Right atrium auricular region (tissue), 2 donors: ENCODE results near the gene LRRFIP1. TPM values are rescaled to one million over a fixed set of nuclear protein-coding genes. Genes with fewer than 3 reads are reported as not detected.
A peak's percentile ranks its signal among the peaks of the same experiment; 100 is the strongest.

ENCODE experiments used
- DNase-seq: peaks from one replicate; pipeline ENCODE4 v3.0.0-alpha.2; 2019; ENCODE audit warnings: low spot score
- H3K27ac ChIP-seq, 2 donors: fragments of 200-600 bp; sonication (generic); 1 replicate in 1 of 2; 2 replicates in 1 of 2; pipeline ENCODE4 v1.5.1; 2016 to 2019
- H3K27me3 ChIP-seq, 2 donors: fragments of 200-600 bp; sonication (generic); one replicate each; pipeline versions ENCODE4 v1.5.1 to v1.6.0; 2017 to 2019
- H3K36me3 ChIP-seq: fragments of 200-600 bp; sonication (generic); one replicate; pipeline ENCODE4 v1.5.1; 2016
- H3K4me1 ChIP-seq, 2 donors: fragments of 200-600 bp; sonication (generic); one replicate each; pipeline versions ENCODE4 v1.5.1 to v1.6.0; 2017 to 2019
- H3K4me3 ChIP-seq, 2 donors: fragments of 200-600 bp; sonication (generic); 1 replicate in 1 of 2; 2 replicates in 1 of 2; pipeline ENCODE4 v1.5.1; 2017 to 2019; ENCODE audit warnings: mild to moderate bottlenecking in 1 of 2, moderate library complexity in 1 of 2
- H3K9me3 ChIP-seq, 2 donors: fragments of 200-600 bp; sonication (generic); one replicate each; pipeline ENCODE4 v1.5.1; 2019
- CTCF ChIP-seq, 2 donors: fragments of 200-600 bp; sonication (generic); IDR thresholded peaks; one replicate each; pipeline ENCODE4 v1.5.1; 2019; ENCODE audit warnings: antibody characterized with exemption in 2 of 2
- total RNA-seq, 2 donors: library from RNA; depleted of rRNA; stranded (reverse); fragments of >200 nt; gene quantifications; one replicate each; pipeline ENCODE4 v1.1.0, GENCODE V29; 2016

LRRFIP1 gene
- total RNA-seq, 2 donors from 2014 or later, result 71.2 to 88.5 TPM

- DNase-seq, result no peak
- TF ChIP-seq CTCF (IDR thresholded peaks at IDR 0.05), result no peak
- Histone ChIP-seq H3K36me3 (no peaks in the 10 kb centered on the region), H3K4me3 (no peak overlapping the region), H3K27me3 (no peaks in the 10 kb centered on the region), H3K27ac (peak overlapping the region in 1 of 2 donors; percentile 59), H3K9me3 (no peaks in the 10 kb centered on the region), H3K4me1 (peaks cover 0 to 57% of the 10 kb centered on the region in 2 donors)
These were observed 93.6 kb downstream of the LRRFIP1 start for GRCh38 chr2:237720957-237721356.

GRCh38 chr2:237721458-237721857 is 94.1 kb downstream of the LRRFIP1 start:
- Histone ChIP-seq H3K27ac (peak overlapping the region; percentile 31 to 59), H3K36me3 (no peaks in the 10 kb centered on the region), H3K9me3 (no peaks in the 10 kb centered on the region), H3K4me1 (peaks cover 0 to 57% of the 10 kb centered on the region in 2 donors), H3K27me3 (no peaks in the 10 kb centered on the region), H3K4me3 (no peak overlapping the region)
- no peak for DNase-seq
- no peak for TF ChIP-seq CTCF (IDR thresholded peaks at IDR 0.05)

- no peaks in the 10 kb centered on the region for H3K9me3 ChIP-seq
- H3K27ac ChIP-seq, result no peak overlapping the region
- DNase-seq, result no peak
- H3K4me3 ChIP-seq, result no peak overlapping the region
- peaks cover 0 to 57% of the 10 kb centered on the region in 2 donors for H3K4me1 ChIP-seq
- no peak for TF ChIP-seq CTCF (IDR thresholded peaks at IDR 0.05)
- no peaks in the 10 kb centered on the region for H3K27me3 ChIP-seq
- H3K36me3 ChIP-seq, result no peaks in the 10 kb centered on the region
These were observed 95.2 kb downstream of the LRRFIP1 start for GRCh38 chr2:237722616-237723015.

- no peak overlapping the region for H3K4me3 ChIP-seq
- TF ChIP-seq CTCF (IDR thresholded peaks at IDR 0.05), result no peak
- H3K27me3 ChIP-seq, result no peaks in the 10 kb centered on the region
- H3K9me3 ChIP-seq, result no peaks in the 10 kb centered on the region
- H3K36me3 ChIP-seq, result no peaks in the 10 kb centered on the region
- peak overlapping the region in 1 of 2 donors; percentile 24 for H3K27ac ChIP-seq
- peaks cover 0 to 62% of the 10 kb centered on the region in 2 donors for H3K4me1 ChIP-seq
- no peak for DNase-seq
These were observed 95.6 kb downstream of the LRRFIP1 start for GRCh38 chr2:237723023-237723422.

- Histone ChIP-seq H3K36me3 (no peaks in the 10 kb centered on the region), H3K4me3 (no peak overlapping the region), H3K4me1 (peaks cover 0 to 65% of the 10 kb centered on the region in 2 donors), H3K9me3 (no peaks in the 10 kb centered on the region), H3K27me3 (no peaks in the 10 kb centered on the region), H3K27ac (peak overlapping the region in 1 of 2 donors; percentile 24)
- TF ChIP-seq CTCF (IDR thresholded peaks at IDR 0.05), result no peak
- peak; percentile 56 for DNase-seq
These were observed 96.2 kb downstream of the LRRFIP1 start for GRCh38 chr2:237723602-237724001.

- no peaks in the 10 kb centered on the region for H3K27me3 ChIP-seq
- no peaks in the 10 kb centered on the region for H3K36me3 ChIP-seq
- H3K4me3 ChIP-seq, result no peak overlapping the region
- no peaks in the 10 kb centered on the region for H3K9me3 ChIP-seq
- TF ChIP-seq CTCF (IDR thresholded peaks at IDR 0.05), result no peak
- H3K27ac ChIP-seq, result no peak overlapping the region
- peaks cover 0 to 72% of the 10 kb centered on the region in 2 donors for H3K4me1 ChIP-seq
- DNase-seq, result peak; percentile 38
These were observed 97.6 kb downstream of the LRRFIP1 start for GRCh38 chr2:237724811-237725478.
